HS-27A (cell line): Measurements from ENCODE around the gene EFL1.
A peak's percentile ranks its signal among the peaks of the same experiment; 100 is the strongest.
"Not testable (repeated sequence)": the region's sequence is repeated elsewhere in the genome, so short reads cannot be mapped to it uniquely, and the experiment has no call there.

Experiments
- DNase-seq: peaks from one replicate; pipeline ENCODE4 v3.0.0-alpha.2; 2012; ENCODE audit warnings: low read depth, missing footprints

The EFL1 gene

DNA sequence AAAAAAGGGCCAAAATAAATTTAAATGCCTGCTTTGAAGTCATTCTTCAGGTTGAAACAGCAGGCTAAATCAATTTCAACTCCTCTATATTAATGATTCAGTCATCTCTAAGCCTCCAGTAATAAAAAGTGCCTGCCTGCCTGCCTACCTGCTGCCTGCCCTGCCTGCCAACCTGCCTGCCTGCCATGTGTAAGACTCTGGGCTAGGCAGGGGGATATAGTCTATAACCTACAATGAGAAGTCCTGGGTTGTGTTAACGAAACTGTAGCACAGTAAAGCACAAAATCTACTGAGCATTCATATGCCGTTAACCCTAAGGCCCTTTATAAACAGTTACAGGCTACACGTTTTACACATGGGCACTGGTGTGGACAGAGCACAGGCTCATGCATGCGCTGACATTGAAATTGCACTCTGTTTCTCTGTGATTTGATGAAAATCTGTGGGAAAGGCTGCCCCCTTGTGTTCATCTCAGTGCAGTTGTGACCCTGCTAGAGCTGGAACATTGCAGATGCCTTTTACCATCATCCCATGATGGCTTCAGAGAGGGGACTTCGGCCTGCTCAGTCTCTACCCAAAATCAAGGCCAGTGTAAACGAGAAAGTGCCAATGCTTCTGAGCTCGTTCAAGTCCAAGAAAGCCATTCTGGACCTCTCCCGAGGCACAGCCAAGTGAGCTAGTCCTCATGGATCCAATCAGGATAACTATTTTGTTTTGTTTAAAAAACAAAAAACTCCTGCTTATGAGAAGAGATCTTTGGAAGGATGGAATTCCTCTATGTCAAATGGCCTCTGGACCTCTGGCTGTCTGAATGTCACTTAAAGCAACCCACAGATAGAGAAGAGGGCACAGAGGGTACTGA, 64.6 kb downstream of the EFL1 start:
- DNase-seq: peak; percentile 74

- no peak for DNase-seq
These were observed 66.2 kb downstream of the EFL1 start for GRCh38 chr15:82196353-82196752.

GRCh38 chr15:82195818-82196217, 66.7 kb downstream of the EFL1 start:
- DNase-seq: not testable (repeated sequence)

DNA sequence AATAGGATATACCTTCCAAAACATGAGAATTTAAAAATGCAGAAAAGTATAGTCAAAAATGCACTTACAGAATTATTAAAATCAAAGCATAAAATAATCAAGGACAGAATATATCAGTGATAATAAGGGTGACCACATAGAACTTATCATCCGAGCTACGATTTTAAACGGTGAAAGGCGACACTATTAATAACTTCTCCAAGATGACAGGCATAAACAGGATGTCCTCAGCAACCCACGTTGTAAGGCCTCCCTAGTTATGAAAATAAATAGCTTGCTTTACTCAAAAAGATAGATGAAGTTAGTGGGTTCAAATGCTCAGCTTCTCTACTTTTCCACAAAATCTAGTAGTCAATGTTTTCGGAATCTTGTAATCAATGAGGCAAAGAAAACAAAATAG, 68.0 kb downstream of the EFL1 start:
- not testable (repeated sequence) for DNase-seq

DNA sequence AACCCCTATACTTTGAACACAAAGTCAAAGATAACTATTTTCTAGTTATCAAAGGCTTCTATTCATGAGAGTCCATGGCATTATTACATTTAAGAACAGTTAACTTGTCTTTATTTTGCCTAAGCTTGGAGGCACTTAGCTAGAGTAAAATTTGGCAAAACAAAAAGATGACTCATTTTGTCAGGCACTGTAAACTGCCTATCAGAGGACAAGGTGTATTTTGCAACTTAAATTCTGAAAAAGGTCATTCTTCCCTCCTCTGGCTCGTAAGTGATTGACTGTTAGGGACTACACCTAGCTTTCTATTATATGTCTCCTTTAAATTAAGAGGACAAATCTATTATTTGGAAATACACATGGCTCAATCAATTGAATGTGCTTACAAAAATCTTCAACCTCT, 69.1 kb downstream of the EFL1 start:
- DNase-seq: not testable (repeated sequence)

- not testable (repeated sequence) for DNase-seq
These were observed 70.1 kb downstream of the EFL1 start for GRCh38 chr15:82192394-82192793.

GRCh38 chr15:82186719-82187406, 75.7 kb downstream of the EFL1 start:
- no peak for DNase-seq

DNA sequence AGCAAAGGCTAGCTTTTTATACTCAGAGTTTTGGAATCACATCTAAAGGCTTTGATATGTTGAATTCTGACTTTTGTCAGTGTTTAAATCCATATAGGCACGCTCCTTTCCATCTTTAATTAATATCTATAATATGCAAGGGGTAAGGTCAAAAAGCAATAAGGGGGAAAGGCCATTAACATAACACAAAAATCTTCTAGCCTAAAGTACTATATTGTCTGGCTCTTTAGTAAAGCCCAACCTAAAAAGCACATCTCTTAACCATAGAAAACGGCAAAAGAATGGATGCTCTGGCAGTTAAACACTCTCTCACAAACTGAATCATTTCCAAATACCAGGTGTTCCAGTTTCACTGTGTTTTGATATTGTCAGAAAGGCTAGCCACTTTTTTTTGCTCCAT, 76.4 kb downstream of the EFL1 start:
- DNase-seq: no peak

GRCh38 chr15:82184776-82185175, 77.8 kb downstream of the EFL1 start:
- DNase-seq: no peak

DNA sequence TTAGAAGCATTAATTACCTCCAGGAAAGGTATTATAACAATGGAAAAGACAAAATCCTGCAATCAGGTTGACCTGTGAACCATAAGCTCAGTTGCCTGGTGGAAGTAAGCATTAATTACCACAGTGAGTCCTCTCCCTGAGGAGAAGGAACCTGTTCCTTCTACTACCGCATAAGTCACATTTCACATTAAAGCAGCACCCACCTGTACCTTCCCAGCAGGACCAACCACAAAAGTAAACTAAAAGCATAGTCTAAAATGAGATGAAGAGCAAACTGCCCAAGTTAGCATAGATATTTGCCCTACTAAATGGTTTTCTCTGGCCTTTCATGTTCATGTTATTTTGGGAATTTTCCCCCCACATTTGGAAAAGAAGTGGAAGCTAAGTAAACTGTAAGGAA, 78.2 kb downstream of the EFL1 start:
- DNase-seq: no peak

- DNase-seq: no peak
These were observed 79.2 kb downstream of the EFL1 start for GRCh38 chr15:82183121-82184031.

DNA sequence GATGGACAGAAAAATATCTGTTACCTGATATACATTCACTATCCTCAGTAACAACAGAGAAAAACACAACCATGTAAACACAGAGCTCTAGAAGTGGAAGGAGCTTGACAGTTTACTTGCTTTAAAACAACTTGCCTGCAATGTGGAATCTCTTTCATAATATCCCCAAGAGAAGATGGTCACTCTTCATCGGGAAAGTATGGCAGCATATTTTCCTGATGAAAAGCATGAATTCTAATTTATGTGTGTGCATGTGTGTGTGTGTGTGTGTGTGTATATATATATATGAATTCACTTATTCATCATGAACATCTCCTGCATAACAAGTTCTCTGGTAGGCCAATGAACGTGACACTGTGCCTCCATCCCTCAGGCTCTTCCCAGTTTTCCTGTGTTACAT, 81.2 kb downstream of the EFL1 start:
- DNase-seq: no peak

DNA sequence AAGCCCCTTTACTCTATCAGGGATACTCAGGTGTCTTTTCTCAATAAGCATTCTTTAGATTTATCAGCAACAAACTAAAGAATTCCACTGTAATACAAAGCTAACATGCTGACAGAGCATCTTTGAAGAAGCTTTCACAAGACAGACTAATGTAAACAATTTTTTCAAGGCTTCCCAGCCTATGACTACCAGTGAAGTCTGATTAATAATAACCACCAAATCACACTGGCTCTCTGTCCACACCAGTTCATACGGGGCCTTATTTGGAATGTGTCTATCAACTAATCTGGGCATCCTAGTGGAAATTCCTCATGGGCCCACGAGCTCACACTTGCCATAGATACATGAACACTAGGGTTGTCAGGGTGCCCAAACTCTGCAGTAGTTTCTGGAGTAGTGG, 84.5 kb downstream of the EFL1 start:
- peak; percentile 59 for DNase-seq

- DNase-seq: no peak
These were observed 85.1 kb downstream of the EFL1 start for GRCh38 chr15:82177291-82178010.

DNA sequence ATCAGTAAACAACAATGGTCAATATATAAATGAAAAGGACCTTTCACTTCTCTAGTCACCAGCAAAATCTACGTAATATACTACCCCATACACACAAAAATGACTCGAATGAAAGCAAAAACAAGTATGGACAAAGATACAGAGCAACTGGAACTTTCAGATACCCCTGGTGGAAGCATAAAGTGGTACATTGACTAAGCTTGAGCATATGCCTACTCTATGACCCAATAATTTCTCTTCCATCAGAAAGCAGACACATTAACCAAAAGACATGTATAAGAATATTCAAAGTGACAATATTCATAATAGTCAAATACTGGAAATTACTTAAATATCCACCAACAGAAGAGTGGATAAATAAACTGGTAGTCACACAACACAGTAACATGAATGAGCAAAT, 86.0 kb downstream of the EFL1 start:
- no peak for DNase-seq

- DNase-seq: no peak
These were observed 87.9 kb downstream of the EFL1 start for GRCh38 chr15:82174471-82175235.

GRCh38 chr15:82173108-82173507, 89.4 kb downstream of the EFL1 start:
- no peak for DNase-seq

GRCh38 chr15:82172506-82172905, 90.0 kb downstream of the EFL1 start:
- DNase-seq: no peak

DNA sequence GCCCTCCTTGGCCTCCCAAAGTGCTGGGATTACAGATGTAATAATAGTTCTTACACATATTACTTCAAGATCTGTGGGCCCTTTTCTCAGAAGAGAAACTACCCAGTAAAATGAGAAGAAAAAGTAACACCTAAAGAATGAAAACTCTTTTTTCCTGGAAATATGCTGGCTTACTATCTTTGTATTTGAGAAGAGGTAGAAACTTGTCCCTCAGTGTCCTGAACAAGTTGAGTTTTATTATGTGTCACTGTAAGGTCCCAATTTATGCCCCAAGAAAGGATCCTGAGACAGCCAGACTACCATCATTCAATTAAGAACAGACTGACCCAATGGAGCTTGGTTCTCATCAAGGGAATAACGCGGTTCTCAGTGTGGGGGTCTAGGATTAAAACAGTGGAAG, 93.8 kb downstream of the EFL1 start:
- no peak for DNase-seq

- no peak for DNase-seq
These were observed 94.2 kb downstream of the EFL1 start for GRCh38 chr15:82168296-82168695.

- no peak for DNase-seq
These were observed 96.6 kb downstream of the EFL1 start for GRCh38 chr15:82165948-82166376.
